GM10266 (cell line): Measurements from ENCODE around the gene ITPR2.
"Not testable (repeated sequence)": the region's sequence is repeated elsewhere in the genome, so short reads cannot be mapped to it uniquely, and the experiment has no call there.

Source experiments
- DNase-seq: peaks from one replicate; pipeline ENCODE4 v3.0.0; 2012; ENCODE audit errors: extremely low spot score
- CTCF ChIP-seq: IDR thresholded peaks from 2 replicates; pipeline ENCODE4 v1.5.1; 2012; ENCODE audit warnings: mild to moderate bottlenecking, low read depth; ENCODE audit not compliant: control insufficient read depth, insufficient read depth; ENCODE audit errors: missing control alignments

The ITPR2 gene

GRCh38 chr12:26734510-26735248 lies 98.3 kb downstream of the ITPR2 start:
- TF ChIP-seq CTCF: no peak
- no peak for DNase-seq

- DNase-seq: peak; percentile 31
- TF ChIP-seq CTCF: no peak
Measured at GRCh38 chr12:26732005-26732908, 100.7 kb downstream of the ITPR2 start.

GRCh38 chr12:26730481-26731350 lies 102.3 kb downstream of the ITPR2 start:
- TF ChIP-seq CTCF: no peak
- DNase-seq: no peak

GRCh38 chr12:26729137-26729671 lies 103.8 kb downstream of the ITPR2 start:
- DNase-seq: not testable (repeated sequence)

GRCh38 chr12:26728205-26729050 lies 104.6 kb downstream of the ITPR2 start:
- peak; percentile 41 for DNase-seq
- no peak for TF ChIP-seq CTCF

- DNase-seq: no peak
- TF ChIP-seq CTCF: no peak
Measured at GRCh38 chr12:26727482-26728204, 105.4 kb downstream of the ITPR2 start.
